Measurements from ENCODE around the gene FAM229A. TPM values are rescaled to one million over a fixed set of nuclear protein-coding genes. Genes with fewer than 3 reads are reported as not detected.

Gene FAM229A
- total RNA-seq, 1 donor from 2014 or later, result 4.0 TPM

DNA sequence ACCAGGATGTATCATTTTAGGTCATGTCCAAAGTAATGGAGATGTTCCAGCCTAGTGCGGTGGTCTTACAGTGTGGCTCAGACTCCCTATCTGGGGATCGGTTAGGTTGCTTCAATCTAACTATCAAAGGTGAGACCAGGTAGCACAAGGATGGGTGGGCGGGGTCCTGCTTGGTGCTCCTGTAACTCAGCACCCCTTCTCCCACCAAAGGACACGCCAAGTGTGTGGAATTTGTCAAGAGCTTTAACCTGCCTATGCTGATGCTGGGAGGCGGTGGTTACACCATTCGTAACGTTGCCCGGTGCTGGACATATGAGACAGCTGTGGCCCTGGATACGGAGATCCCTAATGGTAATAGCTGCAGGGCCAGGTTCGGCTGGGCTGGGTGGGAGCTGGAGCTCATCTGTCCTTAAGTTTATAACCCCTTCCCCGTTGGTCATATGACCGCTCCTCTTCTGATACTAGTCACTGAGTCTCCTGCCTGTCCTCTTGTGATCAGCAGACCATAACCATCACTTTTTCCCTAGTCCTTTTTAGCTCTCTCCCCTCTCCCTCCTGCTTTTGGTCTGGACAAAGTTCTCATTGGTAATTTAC, 31.6 kb downstream of the FAM229A start:
- Mint-ChIP-seq H3K4me3 (no peak overlapping the region), H3K36me3 (ENCODE audit: low read depth) (peaks cover 47% of the 10 kb centered on the region), H3K9me3 (no peaks in the 10 kb centered on the region), H3K27ac (no peak overlapping the region), H3K27me3 (ENCODE audit: insufficient read depth) (no peaks in the 10 kb centered on the region), H3K4me1 (ENCODE audit: low read depth) (peaks cover 23% of the 10 kb centered on the region)
- intact Hi-C loops (cut with micrococcal nuclease), result loop anchor here (10.0 kb wide), 1 partner anchor 396 kb away; the partner anchor contains the start of gene PTP4A2
- no peak for DNase-seq (ENCODE audit: low spot score)

DNA sequence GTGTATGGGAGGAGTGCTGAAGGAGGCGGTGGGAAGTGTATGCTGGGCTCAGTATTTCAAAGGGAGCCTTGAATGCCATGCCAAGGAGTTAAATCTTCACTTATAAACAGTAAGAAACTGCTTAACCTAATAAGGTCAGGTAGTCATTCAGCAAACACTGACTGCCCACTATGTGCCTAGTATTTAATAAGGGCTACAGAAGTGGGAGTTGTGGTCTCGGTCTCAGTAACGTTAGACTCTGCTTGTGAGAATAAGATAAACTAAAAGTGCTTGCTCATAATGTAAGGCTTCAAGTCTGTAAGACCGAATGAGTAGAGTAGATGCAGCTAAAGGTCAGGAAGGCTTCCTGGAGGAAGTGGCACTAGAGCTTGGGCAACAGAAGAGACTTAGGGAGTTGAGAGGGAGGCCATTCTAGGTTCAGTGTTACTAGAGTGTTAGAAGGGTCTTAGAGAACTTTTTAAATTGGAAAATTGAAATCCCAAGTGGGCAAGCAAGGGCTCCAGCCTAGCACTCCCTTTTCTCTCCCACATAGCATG, 32.3 kb downstream of the FAM229A start:
- no peak overlapping the region for H3K4me3 Mint-ChIP-seq
- H3K4me1 Mint-ChIP-seq (ENCODE audit: low read depth), result peaks cover 28% of the 10 kb centered on the region
- H3K27me3 Mint-ChIP-seq (ENCODE audit: insufficient read depth), result no peaks in the 10 kb centered on the region
- H3K36me3 Mint-ChIP-seq (ENCODE audit: low read depth), result peaks cover 54% of the 10 kb centered on the region
- H3K27ac Mint-ChIP-seq, result no peak overlapping the region
- no peaks in the 10 kb centered on the region for H3K9me3 Mint-ChIP-seq
- no peak for DNase-seq (ENCODE audit: low spot score)
- intact Hi-C loops (cut with micrococcal nuclease), result loop anchor here (10.0 kb wide), 1 partner anchor 395 kb away; the partner anchor contains the start of gene PTP4A2

GRCh38 chr1:32327204-32327603, 35.1 kb downstream of the FAM229A start:
- H3K9me3 Mint-ChIP-seq, result no peaks in the 10 kb centered on the region
- peaks cover 54% of the 10 kb centered on the region for H3K36me3 Mint-ChIP-seq (ENCODE audit: low read depth)
- H3K4me3 Mint-ChIP-seq, result no peak overlapping the region
- H3K4me1 Mint-ChIP-seq (ENCODE audit: low read depth), result peaks cover 32% of the 10 kb centered on the region
- intact Hi-C loops (cut with micrococcal nuclease), result no loop called here
- DNase-seq (ENCODE audit: low spot score), result no peak
- H3K27me3 Mint-ChIP-seq (ENCODE audit: insufficient read depth), result no peaks in the 10 kb centered on the region
- no peak overlapping the region for H3K27ac Mint-ChIP-seq

- Mint-ChIP-seq H3K27ac (peak overlapping the region; percentile 83), H3K4me3 (peak overlapping the region; percentile 53), H3K9me3 (no peaks in the 10 kb centered on the region), H3K4me1 (ENCODE audit: low read depth) (peaks cover 49% of the 10 kb centered on the region), H3K27me3 (ENCODE audit: insufficient read depth) (no peaks in the 10 kb centered on the region), H3K36me3 (ENCODE audit: low read depth) (peaks cover 23% of the 10 kb centered on the region)
- no peak for DNase-seq (ENCODE audit: low spot score)
- intact Hi-C loops (cut with micrococcal nuclease), result loop anchor here (2.0 to 5.0 kb wide), 4 partner anchors 13 to 69 kb away; partner anchors contain the start of gene HDAC1
Measured at GRCh38 chr1:32321712-32322291, 40.5 kb downstream of the FAM229A start.

DNA sequence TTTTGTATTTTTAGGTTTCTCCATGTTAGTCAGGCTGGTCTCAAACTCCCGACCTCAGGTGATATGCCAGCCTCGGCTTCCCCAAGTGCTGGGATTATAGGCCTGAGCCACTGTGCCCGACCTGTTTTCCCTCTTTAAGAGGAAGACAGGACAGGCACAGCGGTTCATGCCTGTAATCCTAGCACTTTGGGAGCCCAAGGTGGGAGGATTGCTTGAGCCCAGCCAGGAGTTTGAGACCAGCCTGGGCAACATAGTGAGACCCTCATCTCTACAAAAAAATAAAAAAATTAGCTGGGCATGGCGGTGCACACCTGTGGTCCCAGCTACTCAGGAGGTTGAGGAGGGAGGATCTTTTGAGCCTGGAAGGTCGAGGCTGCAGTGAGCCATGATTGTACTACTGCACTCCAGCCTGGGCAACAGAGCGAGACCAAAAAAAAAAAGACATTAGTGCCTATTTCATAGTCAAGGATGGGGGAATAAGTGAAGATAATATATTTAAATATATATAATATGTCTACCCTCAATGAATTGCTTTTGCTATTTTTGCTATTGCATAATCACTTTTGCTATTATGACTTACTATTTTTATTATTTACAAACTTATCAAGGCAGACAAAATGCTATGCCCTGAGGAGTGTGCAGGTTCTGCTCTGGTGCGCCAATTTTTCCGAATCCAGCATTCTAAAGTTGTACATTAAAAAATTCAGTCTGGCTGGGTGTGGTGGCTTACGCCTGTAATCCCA, 44.0 kb downstream of the FAM229A start:
- no peak overlapping the region for H3K27ac Mint-ChIP-seq
- H3K4me3 Mint-ChIP-seq, result no peak overlapping the region
- peaks cover 42% of the 10 kb centered on the region for H3K4me1 Mint-ChIP-seq (ENCODE audit: low read depth)
- no peak for DNase-seq (ENCODE audit: low spot score)
- H3K9me3 Mint-ChIP-seq, result no peaks in the 10 kb centered on the region
- intact Hi-C loops (cut with micrococcal nuclease), result no loop called here
- no peaks in the 10 kb centered on the region for H3K27me3 Mint-ChIP-seq (ENCODE audit: insufficient read depth)
- H3K36me3 Mint-ChIP-seq (ENCODE audit: low read depth), result peaks cover 16% of the 10 kb centered on the region

- Mint-ChIP-seq H3K4me1 (ENCODE audit: low read depth) (peaks cover 32% of the 10 kb centered on the region), H3K9me3 (no peaks in the 10 kb centered on the region), H3K27me3 (ENCODE audit: insufficient read depth) (no peaks in the 10 kb centered on the region), H3K4me3 (no peak overlapping the region), H3K36me3 (ENCODE audit: low read depth) (peaks cover 16% of the 10 kb centered on the region), H3K27ac (no peak overlapping the region)
- intact Hi-C loops (cut with micrococcal nuclease), result no loop called here
- DNase-seq (ENCODE audit: low spot score), result no peak
Measured at GRCh38 chr1:32316903-32317277, 45.4 kb downstream of the FAM229A start.

GRCh38 chr1:32311709-32312393, 50.4 kb downstream of the FAM229A start:
- no peaks in the 10 kb centered on the region for H3K9me3 Mint-ChIP-seq

More at GRCh38 chr1:32311709-32312393, 50.4 kb downstream of the FAM229A start:
- peaks cover 21% of the 10 kb centered on the region for H3K36me3 Mint-ChIP-seq (ENCODE audit: low read depth)
- DNase-seq (ENCODE audit: low spot score), result no peak
- H3K4me1 Mint-ChIP-seq (ENCODE audit: low read depth), result peaks cover 51% of the 10 kb centered on the region
- intact Hi-C loops (cut with micrococcal nuclease), result no loop called here
- H3K4me3 Mint-ChIP-seq, result no peak overlapping the region
- peak overlapping the region; percentile 21 for H3K27ac Mint-ChIP-seq
- no peaks in the 10 kb centered on the region for H3K27me3 Mint-ChIP-seq (ENCODE audit: insufficient read depth)

Other genes starting within 250 kb of the FAM229A start
- gene TXLNA, start 182.8 kb downstream of the FAM229A start, total RNA-seq, result 109 and 110 TPM in 2 replicates
- 28.2 and 32.6 TPM in 2 replicates for gene CCDC28B, start 161.9 kb downstream of the FAM229A start, total RNA-seq
- 5.7 and 6.0 TPM in 2 replicates for gene IQCC, start 156.8 kb downstream of the FAM229A start, total RNA-seq
- 0.15 TPM in 1 of 2 replicates, not detected in the other for gene DCDC2B, start 153.4 kb downstream of the FAM229A start, total RNA-seq
- gene TMEM234, start 140.1 kb downstream of the FAM229A start, total RNA-seq, result 13.5 and 15.0 TPM in 2 replicates
- gene EIF3I, start 140.1 kb downstream of the FAM229A start, total RNA-seq, result 297 TPM in 2 replicates
- 0.57 and 0.61 TPM in 2 replicates for gene FAM167B, start 115.3 kb downstream of the FAM229A start, total RNA-seq
- gene LCK, start 111.2 kb downstream of the FAM229A start, total RNA-seq, result 269 and 281 TPM in 2 replicates
- 177 and 179 TPM in 2 replicates for gene HDAC1, start 70.4 kb downstream of the FAM229A start, total RNA-seq
- gene MARCKSL1, start 26.3 kb downstream of the FAM229A start, total RNA-seq, result 31.6 and 31.8 TPM in 2 replicates
- gene TSSK3, start 54 bp upstream of the FAM229A start, total RNA-seq, result 0.51 and 1.3 TPM in 2 replicates
- 48.8 and 50.3 TPM in 2 replicates for gene BSDC1, start 32.0 kb upstream of the FAM229A start, total RNA-seq
- gene ZBTB8B, start 102.6 kb upstream of the FAM229A start, total RNA-seq, result not detected in 2 replicates
- 0.17 and 0.41 TPM in 2 replicates for gene ZBTB8A, start 176.9 kb upstream of the FAM229A start, total RNA-seq